NCI-H2196 (cell line): ENCODE measurements around the gene ATP2A1.
A peak's percentile ranks its signal among the peaks of the same experiment; 100 is the strongest.
"Not testable (repeated sequence)": the region's sequence is repeated elsewhere in the genome, so short reads cannot be mapped to it uniquely, and the experiment has no call there.

ENCODE experiments used
- DNase-seq: peaks from one replicate; lab custom pipeline; 2025; ENCODE audit not compliant: unreplicated experiment; lab: John Stamatoyannopoulos, UW

Gene ATP2A1

DNA sequence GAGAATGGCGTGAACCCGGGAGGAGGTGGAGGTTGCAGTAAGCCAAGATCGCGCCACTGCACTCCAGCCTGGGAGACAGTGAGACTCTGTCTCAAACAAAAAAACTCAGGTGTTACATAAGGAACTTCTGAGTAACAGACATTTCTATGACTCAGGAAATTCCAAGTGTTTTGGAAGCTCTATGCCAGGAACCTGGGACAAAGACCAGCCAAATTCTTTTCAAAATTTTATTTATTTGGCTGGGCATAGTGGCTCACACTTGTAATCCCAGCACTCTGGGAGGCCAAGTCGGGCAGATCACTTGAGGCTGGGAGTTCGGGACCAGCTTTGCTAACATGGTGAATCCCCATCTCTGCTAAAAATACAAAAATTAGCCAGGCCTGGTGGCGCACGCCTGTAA, 19.9 kb upstream of the ATP2A1 start:
- DNase-seq = no peak

DNA sequence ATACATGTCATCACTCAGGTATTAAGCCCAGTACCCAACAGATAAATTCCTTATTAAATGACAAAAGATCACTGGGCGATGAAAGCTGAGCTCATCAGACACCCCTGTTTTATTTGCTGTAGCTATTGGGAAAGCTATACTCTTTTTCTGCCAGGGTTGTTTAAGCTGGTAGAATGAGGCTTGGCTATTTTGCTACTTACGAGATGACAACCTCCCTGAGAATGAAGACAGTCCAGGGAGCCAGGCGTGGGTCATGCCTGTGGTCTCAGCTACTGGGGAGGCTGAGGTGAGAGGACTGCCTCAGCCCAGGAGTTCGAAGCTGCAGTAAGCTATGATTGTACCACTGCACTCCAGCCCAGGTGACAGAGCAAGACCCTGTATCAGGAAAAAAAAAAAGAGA, 19.0 kb upstream of the ATP2A1 start:
- no peak for DNase-seq

DNA sequence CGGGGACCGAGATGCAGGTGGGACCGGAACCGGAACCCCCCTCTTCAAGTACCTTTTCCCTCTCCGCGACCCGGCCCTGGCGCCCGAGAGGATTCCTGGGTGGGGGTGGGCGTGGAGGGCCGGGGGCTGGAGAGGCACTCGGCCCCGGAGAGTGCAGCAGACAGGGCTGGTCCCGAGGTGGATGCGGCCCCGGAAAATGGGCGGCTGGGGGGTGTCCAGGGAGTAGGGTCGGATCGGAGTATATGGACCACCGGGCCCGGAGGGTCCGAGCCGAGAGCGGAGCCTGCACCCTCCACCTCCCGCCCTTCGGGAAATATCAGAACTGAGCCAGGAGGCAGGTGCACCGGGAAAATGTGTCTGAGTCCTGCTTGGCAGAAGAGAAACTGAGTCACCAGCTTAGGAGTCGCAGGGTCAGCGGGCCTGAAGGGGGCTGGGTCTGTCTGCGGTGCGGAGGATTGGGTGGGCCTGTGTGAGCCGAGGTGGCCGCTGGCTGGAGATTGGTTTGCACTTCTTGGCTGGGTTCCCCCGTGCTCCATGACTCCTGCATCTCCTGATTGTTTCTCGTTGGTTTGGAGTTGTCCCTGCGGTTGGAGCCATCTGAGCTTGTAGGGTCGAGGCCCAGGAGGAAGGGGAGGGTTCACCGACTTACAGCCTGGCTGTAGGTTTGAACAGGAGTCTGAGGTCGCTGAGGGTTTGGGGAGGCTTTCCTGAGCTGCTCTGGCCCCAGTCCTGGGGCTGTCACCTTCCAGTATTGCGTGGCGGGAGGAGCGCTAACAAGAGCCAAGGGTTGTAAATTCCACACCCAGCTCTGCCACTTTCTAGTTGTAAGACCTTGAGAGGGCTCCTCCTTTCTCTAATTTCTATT, 14.1 kb upstream of the ATP2A1 start:
- no peak for DNase-seq

DNA sequence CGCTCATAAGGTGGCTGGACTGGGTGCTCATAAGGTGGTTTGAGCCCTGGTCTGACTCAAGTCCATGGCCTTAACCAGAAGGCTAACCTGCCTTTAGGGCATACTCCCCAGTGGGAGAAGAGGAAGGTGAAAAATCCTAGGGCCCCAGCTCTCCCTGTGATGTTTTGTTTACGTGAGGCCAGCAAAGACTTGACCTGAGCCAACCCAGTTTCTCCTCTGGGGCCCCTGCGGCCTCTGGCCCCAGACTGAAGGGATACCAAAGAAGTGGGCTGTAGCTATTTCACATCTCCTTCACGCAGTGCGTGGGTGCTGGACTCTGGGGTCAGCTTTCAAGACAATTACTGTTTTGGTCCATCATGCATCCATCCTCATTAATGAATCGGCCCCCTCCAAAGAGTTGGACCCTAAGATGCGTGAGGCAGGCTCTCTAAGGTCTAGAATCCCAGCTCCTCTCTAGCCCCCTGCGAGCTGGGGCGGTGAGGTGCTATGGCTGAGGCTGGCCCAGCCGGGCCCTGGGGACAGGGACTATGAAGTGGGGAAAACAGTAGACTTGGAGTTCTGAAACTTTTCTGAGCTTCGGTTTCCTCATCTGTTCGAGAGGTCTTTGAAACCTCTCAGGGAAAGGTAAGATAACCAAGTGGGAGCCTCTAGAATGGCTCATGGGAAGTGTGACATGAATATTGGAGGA, 13.1 kb upstream of the ATP2A1 start:
- no peak for DNase-seq

DNA sequence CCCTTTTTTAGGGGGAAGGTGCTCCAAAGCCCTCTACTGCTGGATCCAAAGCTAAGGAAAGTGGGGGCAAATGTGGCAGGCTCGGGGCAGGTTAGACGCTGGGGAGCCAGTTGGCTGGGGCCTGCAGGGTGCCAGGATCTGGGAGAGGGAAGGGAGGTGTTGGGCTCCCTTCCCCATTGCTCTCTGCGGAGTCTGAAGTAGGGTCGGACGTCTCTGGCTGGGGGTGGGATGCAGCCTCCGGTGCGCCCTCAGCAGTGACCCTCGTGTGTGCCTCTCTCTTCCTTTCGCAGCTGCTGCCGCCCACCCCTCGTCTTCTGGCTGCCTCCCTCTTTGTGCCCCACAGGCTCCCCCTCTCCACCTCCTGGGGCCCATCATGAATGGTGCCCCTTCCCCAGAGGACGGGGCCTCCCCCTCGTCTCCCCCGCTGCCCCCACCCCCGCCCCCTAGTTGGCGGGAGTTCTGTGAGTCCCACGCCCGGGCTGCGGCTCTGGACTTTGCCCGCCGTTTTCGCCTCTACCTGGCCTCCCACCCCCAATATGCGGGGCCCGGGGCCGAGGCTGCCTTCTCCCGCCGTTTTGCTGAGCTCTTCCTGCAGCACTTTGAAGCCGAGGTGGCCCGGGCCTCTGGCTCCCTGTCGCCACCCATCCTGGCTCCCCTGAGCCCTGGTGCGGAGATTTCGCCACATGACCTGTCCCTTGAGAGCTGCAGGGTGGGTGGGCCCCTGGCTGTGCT, 12.4 kb upstream of the ATP2A1 start:
- no peak for DNase-seq

DNA sequence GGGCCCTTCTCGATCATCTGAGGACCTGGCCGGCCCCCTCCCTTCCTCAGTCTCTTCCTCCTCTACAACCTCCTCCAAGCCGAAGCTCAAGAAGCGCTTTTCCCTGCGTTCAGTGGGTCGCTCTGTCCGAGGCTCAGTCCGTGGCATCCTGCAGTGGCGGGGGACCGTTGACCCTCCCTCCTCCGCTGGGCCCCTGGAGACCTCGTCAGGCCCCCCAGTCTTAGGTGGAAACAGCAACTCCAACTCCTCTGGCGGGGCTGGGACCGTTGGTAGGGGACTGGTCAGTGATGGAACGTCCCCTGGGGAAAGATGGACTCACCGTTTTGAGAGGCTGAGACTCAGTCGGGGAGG, 11.9 kb upstream of the ATP2A1 start:
- DNase-seq = no peak

DNA sequence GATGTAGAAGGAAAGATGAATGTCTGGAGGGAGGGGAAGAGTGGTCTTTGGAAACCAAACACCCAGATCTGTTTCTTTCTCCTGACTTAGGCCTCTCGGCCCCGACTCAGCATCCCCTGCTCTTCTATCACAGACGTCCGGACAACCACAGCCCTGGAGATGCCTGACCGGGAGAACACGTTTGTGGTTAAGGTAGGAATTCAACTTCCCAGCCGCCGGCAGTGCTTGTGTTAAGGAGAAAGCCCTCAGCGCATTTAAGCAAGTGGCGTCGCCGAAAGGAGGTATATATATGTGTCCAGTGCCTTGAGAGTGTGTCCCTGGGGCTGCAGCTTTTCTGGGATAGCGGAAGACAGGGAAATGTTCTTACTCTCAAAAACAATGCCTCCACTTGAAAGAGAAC, 11.0 kb upstream of the ATP2A1 start:
- no peak for DNase-seq

DNA sequence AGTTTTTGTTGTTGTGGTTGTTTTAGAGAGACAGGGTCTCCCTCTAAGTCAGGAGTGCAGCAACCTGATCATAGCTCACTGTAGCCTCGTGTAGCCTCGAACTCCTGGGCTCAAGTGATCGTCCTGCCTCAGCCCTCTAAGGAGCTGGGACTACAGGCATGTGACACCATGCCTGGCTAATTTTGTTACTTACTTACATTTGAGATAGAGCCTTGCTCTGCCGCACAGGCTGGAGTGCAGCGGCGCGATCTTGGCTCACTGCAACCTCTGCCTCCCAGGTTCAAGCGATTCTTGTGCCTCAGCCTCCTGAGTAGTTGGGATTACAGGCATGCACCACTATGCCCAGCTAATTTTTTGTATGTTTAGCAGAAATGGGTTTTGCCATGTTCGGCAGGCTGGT, 10.6 kb upstream of the ATP2A1 start:
- not testable (repeated sequence) for DNase-seq

DNA sequence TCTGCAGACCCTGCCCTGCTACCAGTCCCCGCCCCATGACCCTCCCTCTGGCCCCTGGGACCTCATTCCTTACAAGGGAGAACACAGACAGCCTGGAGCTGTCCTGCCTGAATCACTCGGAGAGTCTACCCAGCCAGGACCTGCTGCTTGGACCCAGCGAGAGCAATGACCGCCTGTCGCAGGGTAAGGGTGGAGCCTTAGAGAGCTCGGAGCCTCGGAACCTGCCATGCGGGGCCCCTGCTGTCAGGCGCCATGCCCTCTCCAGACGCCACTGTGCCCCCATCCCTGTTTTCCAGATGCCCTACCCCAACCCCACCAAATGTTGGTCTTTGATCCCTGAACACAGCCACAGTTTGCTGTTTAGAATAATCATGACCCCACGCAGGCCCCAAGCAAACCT, 9.1 kb upstream of the ATP2A1 start:
- no peak for DNase-seq

DNA sequence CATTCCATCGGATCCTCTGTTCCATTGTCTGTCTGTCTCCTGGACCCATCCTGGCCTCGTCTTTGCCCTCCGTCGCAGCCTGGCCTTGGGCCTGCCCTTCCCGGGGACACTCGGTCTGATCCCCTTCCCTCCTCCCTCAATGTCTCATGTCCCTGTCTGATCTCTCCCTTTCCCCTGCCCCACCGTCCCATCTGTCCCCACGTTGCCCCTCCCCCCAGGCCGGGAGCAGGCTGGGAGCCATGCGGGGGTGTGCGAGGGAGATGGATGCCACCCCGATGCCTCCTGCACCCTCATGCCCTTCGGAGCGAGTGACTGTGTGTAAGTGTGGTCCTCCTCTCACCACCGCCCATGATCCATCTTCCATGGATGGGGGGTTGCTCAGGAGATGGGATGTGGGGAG, 5.3 kb upstream of the ATP2A1 start:
- no peak for DNase-seq

DNA sequence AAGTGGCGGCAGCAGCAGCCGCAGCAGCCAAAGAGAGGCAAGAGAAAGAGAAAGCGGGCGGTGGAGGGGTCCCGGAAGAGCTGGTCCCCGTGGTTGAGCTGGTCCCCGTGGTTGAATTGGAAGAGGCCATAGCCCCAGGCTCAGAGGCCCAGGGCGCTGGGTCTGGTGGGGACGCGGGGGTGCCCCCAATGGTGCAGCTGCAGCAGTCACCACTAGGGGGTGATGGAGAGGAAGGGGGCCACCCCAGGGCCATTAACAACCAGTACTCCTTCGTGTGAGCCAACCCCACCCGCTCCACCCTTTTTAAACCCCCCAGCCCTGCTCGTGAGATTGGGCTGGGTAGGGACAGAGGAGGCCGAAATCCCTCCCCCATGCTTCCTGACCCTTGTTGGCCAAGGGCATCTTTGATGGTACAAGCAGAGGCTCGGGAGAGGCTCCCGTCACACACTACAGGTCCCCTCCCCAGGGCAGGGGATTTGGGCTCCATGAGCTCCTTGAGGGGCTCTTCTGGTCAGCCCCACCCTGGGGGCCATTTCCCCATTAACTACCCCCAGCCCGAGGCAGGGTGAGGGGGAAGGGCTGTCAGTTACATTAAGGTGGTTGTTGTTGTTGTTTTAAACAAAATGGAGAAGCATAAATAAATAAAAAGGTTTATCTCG, 4.6 kb upstream of the ATP2A1 start:
- peak; percentile 26 for DNase-seq

DNA sequence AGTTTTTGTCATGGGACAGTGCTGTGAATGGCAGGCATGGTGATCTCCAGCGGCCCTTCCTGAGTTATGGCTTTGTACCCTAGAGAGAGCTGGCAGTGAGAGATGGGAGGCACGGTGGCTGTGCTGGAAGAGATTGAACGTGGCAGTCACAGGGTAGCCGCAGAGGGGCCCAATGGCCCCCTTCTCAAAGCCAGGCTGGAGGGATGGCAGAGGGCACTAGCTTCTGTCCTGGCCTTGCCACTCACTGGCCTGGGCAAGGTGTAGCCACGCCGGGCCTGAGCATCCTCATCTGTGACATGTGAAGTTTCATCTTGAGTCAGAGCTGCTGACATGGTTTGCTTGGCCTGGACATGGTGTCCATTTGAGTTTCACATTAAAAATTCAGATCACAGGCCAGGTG, 3.9 kb upstream of the ATP2A1 start:
- DNase-seq = no peak

DNA sequence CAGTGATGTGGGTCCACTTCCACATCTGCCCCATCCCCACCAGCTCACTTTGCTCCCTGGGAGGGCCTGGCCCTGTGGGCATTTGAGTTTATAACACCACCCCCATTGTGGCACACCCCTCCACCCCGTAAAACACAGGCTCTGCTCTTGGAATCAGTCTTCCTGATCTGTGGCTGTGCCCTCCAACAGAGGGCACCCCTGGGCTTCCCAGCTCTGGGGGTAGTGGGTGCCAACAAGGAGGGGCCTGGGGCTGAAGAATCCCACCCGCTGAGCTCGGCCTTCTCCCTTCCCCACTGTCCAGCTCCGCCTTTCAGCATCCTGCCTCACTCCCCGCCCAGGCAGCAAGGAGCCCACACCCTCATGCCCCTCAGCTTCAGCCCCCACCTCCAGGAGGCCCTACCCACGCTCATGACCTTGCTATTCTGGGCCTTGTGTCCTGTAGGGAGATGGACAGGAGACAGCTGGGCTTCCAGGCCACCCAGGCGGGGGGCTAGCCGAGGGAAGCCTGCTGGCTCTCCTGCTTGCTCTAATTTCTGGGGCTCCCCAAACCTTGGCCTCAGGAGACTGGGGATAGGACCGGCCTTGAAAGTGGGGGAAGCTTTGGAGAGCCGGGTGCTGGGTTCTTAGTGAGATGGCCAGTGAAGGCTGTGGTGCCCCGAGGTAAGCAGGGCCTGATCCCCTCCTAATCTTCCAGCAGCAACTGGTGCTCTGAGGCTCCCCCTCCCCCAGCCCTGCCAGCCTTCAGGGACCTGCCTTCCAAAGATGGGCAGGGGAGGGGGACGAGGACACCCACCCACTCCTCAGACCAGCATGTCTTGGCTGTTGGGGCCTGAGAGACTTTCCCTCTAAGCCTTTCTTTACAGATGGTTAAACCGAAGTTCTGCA, 2.9 kb upstream of the ATP2A1 start:
- no peak for DNase-seq

DNA sequence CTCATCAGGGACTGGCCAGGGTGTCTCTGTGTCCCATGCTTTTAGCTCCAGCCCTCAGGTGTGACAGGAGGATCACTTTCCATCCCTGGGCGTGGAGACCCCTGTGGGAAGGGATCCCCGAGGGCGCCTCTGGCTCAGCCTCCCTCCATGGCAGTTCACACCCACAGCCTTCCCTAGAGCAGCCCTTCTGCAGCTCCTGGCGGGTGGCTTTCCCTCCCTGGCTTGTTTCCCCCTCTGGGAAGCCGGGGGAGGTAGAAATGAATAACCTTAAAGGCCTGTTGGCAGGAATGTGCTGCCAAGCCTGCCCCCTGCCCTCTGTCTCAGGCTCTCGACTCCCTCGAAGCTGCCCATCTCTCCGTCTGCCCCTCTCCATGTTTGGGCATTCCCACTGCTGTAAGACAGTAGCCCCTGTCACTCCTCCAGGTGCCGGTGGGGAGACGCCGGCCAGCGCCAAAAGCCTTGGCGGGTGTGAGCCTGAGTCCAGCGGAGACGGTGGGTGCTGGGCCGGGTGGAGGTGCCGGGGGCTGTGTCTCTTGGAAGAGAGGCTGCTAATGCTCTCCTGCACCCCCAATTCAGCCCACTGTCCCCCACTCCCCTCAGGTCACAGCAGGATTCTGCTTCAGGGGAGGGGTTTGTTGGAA, 2.1 kb upstream of the ATP2A1 start:
- no peak for DNase-seq

DNA sequence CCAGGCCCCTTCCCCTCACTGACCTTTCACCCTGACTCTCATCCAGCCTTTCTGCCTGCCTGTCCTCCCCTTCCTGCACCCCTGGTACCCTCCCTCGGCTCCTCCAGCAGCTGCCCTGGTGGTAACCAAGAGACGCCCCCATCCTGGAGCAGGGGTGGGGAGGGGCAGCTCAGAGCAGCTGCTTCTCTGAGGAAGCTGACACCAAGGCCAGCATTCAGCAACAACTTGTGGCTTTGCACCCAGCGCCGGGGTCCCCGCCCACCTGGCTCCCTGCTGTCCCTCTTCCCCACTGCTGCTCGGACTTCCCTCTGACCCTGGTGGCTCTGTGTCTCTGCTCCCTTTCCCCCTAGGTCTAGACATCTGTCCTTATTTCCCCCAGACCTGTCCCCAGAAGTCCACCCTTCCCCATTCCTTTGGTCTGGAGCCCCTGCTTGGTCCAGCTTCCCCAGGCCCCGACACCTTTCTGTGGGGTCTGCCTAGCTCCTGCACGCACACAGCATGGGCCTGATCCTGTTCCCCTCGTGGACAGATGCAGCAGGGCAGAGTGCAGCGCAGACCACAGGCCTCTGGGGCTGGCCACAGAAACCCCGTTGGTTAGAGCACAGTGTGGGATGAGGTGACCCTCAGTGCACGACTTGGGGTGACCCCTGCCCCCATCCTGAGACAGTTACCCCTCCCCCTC, 1.2 kb upstream of the ATP2A1 start:
- no peak for DNase-seq

DNA sequence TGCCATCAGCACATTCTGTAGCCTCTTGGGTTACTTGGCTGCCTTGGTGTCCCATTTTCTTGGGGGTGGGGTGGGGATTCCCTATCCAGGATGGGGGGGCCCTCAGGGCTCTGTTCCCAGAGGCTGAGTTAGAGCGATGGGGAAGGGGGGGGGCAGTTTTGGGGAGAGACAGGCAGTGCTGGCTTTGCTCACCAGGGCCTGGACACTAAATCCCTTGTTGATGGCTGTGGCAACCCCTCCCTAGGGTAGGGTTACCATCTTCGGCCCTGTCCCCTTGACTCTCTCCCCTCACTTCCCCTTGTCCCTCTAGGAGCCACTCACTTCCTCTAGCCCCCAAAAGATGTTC, 660 bp upstream of the ATP2A1 start:
- DNase-seq = no peak

DNA sequence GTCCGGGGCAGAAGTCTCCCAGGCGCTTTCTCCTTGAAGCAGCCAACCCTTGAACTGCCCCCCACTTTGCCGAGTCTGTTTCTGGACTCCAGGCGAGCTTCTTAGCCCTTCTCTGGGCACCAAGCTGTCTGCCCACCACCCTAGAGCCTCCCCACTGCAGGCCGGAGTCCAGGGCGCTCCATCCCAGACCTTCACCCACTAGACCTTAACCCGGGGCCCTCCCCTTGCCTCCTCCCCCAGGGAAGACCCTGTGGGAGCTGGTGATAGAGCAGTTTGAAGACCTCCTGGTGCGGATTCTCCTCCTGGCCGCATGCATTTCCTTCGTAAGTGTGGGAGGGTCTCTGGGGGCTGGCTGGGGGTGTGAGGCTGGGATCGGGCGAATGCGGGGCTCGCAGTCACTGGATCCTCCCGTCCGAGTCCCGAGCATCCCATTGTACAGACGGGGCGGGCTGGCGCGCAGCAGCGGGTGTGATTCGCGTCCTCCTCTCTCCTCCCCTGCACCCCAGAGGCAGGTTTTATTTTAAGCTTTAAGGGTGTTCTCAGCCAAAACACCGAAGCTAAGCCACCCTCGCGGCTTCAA, 1.1 kb downstream of the ATP2A1 start:
- no peak for DNase-seq

DNA sequence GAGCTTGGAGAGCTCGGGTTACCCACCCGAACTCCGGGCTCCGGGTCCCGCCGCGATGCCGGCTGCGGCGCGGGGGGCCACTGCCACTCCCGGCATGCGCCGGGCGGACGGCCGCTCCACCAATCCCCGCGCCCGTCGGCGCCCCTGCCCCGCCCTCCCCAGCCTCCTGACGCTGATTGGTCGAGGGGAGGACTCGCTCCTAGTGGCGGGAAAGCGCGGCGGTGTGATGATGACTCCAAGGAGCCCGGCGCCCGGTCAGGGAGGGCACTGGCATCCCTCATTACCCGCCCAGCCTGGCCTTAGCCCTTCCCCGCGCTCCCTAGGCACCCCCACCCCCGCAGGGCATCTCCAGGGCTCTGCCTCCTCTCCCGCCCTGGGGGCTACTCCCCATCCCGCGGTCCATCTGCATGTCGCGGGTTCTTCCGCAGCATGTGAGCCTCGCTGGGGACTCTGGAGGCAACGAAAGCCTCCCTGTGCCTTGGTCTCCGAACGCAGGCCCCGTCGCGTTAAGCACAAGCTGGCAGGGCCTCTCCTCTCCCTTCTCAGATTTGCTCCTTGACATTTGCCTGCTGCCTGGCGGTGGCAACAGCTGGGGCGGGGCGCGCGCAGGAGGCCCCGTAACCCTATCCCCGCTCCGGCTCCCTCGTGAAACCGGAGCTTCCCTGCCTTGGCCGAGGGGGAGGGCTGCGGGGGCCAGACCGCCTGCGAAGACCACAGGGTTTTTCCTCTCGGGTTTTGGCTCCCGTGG, 1.7 kb downstream of the ATP2A1 start:
- DNase-seq = peak; percentile 95

DNA sequence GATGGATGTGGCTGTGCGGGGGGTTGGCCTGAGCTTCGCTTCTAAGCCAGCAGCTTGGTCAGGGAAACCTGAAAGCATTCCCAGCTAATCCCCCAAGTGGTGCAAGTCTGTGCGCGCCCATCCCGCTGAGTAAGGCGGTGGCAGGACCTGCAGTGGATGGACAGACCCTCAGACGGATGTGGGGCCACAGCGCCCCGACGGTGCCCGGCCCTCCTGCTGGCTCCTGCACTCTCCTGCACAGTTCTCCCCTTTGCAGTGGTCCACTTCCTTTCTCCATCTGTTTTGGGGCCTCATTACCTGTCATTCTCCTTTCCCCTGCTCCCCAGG, 2.3 kb downstream of the ATP2A1 start:
- no peak for DNase-seq
